BLaER1 (cell line): ENCODE data around the gene NPTXR.

Experiments used
- H3K27ac ChIP-seq: shearing (Covaris generic); formaldehyde crosslinking; 2 replicates; pipeline ENCODE4 v1.8.1; 2022
- H3K27me3 ChIP-seq: shearing (Covaris generic); formaldehyde crosslinking; 2 replicates; pipeline ENCODE4 v1.8.1; 2022
- H3K36me3 ChIP-seq: shearing (Covaris generic); formaldehyde crosslinking; 2 replicates; pipeline ENCODE4 v1.8.1; 2022
- H3K4me1 ChIP-seq: shearing (Covaris generic); formaldehyde crosslinking; 2 replicates; pipeline ENCODE4 v1.8.1; 2022
- H3K4me2 ChIP-seq: shearing (Covaris generic); formaldehyde crosslinking; 2 replicates; pipeline ENCODE4 v1.8.1; 2022
- H3K4me3 ChIP-seq: shearing (Covaris generic); formaldehyde crosslinking; 2 replicates; pipeline ENCODE4 v1.8.1; 2022
- H3K9ac ChIP-seq: shearing (Covaris generic); formaldehyde crosslinking; 2 replicates; pipeline ENCODE4 v1.8.1; 2022
- H3K9me3 ChIP-seq: shearing (Covaris generic); formaldehyde crosslinking; 2 replicates; pipeline ENCODE4 v1.8.1; 2022
- H4K20me1 ChIP-seq: shearing (Covaris generic); formaldehyde crosslinking; 2 replicates; pipeline ENCODE4 v1.8.1; 2022
- Cebpa-rat ChIP-seq: shearing (Covaris generic); IDR thresholded peaks from 2 replicates; pipeline ENCODE4 v1.8.1; 2022

NPTXR gene

DNA sequence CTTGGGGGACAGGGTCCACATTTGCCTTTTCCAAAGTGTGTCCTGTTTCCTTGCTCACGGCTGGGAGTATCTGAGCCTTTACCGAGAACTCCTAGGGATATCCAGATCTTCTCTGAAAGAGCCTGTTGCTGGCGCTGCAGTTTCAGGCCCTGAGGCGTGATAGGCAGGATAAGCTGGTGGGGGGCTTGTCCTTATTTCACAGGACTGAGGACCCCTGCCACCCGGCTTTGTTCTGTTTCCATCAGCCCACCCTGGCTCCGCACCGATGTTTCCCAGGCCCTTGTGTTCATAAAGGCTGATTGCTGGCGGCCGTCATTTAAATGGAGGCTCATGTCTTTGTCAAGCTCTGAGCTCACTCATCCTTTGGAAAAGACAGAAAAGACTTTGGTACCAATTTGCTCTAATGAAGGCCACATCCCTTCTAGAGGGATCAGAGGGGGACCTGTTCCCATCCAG, 9.4 kb upstream of the NPTXR start:
- Histone ChIP-seq H3K27ac (no peak overlapping the region), H3K27me3 (no peaks in the 10 kb centered on the region; the same call in 1 of the 2 replicates), H3K9ac (no peak overlapping the region), H3K4me3 (no peak overlapping the region), H3K9me3 (no peaks in the 10 kb centered on the region), H3K4me2 (no peak overlapping the region), H4K20me1 (no peaks in the 10 kb centered on the region), H3K36me3 (no peaks in the 10 kb centered on the region), H3K4me1 (no peaks in the 10 kb centered on the region)
- no peak for TF ChIP-seq Cebpa-rat

- H3K9ac ChIP-seq: no peak overlapping the region
- no peak overlapping the region for H3K27ac ChIP-seq
- H3K27me3 ChIP-seq: no peaks in the 10 kb centered on the region; the same call in 1 of the 2 replicates
- H3K36me3 ChIP-seq: no peaks in the 10 kb centered on the region
- H3K4me3 ChIP-seq: no peak overlapping the region
- H3K9me3 ChIP-seq: no peaks in the 10 kb centered on the region
- H3K4me2 ChIP-seq: no peak overlapping the region
- TF ChIP-seq Cebpa-rat: no peak
- H3K4me1 ChIP-seq: no peaks in the 10 kb centered on the region
- H4K20me1 ChIP-seq: no peaks in the 10 kb centered on the region
Measured at GRCh38 chr22:38852522-38852921, 8.7 kb upstream of the NPTXR start.

GRCh38 chr22:38850941-38851849, 7.4 kb upstream of the NPTXR start:
- H3K9ac ChIP-seq: no peak overlapping the region
- no peaks in the 10 kb centered on the region for H4K20me1 ChIP-seq
- H3K4me3 ChIP-seq: no peak overlapping the region
- H3K27ac ChIP-seq: no peak overlapping the region
- no peaks in the 10 kb centered on the region for H3K36me3 ChIP-seq
- TF ChIP-seq Cebpa-rat: no peak
- no peaks in the 10 kb centered on the region for H3K9me3 ChIP-seq
- H3K27me3 ChIP-seq: no peaks in the 10 kb centered on the region; the same call in 1 of the 2 replicates
- H3K4me2 ChIP-seq: no peak overlapping the region
- no peaks in the 10 kb centered on the region for H3K4me1 ChIP-seq

- no peak for TF ChIP-seq Cebpa-rat
- no peaks in the 10 kb centered on the region for H4K20me1 ChIP-seq
- H3K4me2 ChIP-seq: no peak overlapping the region
- no peak overlapping the region for H3K27ac ChIP-seq
- H3K9me3 ChIP-seq: no peaks in the 10 kb centered on the region
- H3K9ac ChIP-seq: no peak overlapping the region
- no peaks in the 10 kb centered on the region for H3K4me1 ChIP-seq
- no peak overlapping the region for H3K4me3 ChIP-seq
- H3K27me3 ChIP-seq: no peaks in the 10 kb centered on the region; the same call in 1 of the 2 replicates
- H3K36me3 ChIP-seq: no peaks in the 10 kb centered on the region
Measured at GRCh38 chr22:38850399-38850798, 6.6 kb upstream of the NPTXR start.

GRCh38 chr22:38849811-38850210, 6.0 kb upstream of the NPTXR start:
- H3K4me2 ChIP-seq: no peak overlapping the region
- no peak overlapping the region for H3K4me3 ChIP-seq
- no peak overlapping the region for H3K9ac ChIP-seq
- H3K9me3 ChIP-seq: no peaks in the 10 kb centered on the region
- no peaks in the 10 kb centered on the region for H4K20me1 ChIP-seq
- H3K36me3 ChIP-seq: no peaks in the 10 kb centered on the region
- TF ChIP-seq Cebpa-rat: no peak
- H3K27ac ChIP-seq: no peak overlapping the region
- peaks cover 2% of the 10 kb centered on the region; the same call in 1 of the 2 replicates for H3K4me1 ChIP-seq
- H3K27me3 ChIP-seq: no peaks in the 10 kb centered on the region; the same call in none of the 2 replicates

DNA sequence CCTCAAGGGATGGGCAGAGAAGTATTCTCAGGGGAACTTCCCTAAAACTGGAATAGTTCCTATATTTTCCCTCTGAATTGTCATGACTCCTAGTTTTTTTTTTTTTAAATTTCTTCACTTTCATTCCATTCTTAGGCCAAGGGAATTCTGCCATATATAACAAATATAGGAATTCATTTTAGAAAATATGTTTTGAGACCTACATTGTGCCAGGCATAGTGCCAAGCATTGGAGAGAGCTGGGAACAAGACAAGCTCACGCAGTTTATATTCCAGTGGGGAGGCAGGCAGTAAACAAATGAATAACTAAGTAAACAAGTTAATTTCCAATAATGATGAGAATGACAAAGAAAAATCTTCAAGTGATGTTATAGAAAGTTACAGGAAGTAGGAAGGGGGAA, 2.6 kb upstream of the NPTXR start:
- Histone ChIP-seq H3K27ac (no peak overlapping the region), H3K4me3 (no peak overlapping the region), H3K4me2 (no peak overlapping the region), H3K9me3 (no peaks in the 10 kb centered on the region), H3K9ac (no peak overlapping the region), H4K20me1 (peaks cover 16% of the 10 kb centered on the region), H3K4me1 (peaks cover 27% of the 10 kb centered on the region), H3K27me3 (no peaks in the 10 kb centered on the region; the same call in none of the 2 replicates), H3K36me3 (no peaks in the 10 kb centered on the region)
- no peak for TF ChIP-seq Cebpa-rat

GRCh38 chr22:38845004-38845740, 1.3 kb upstream of the NPTXR start:
- TF ChIP-seq Cebpa-rat: no peak
- Histone ChIP-seq H3K9me3 (no peaks in the 10 kb centered on the region), H3K4me3 (no peak overlapping the region), H4K20me1 (peaks cover 28% of the 10 kb centered on the region), H3K4me1 (peaks cover 34% of the 10 kb centered on the region), H3K27me3 (no peaks in the 10 kb centered on the region; the same call in 1 of the 2 replicates), H3K4me2 (peak overlapping the region; percentile 87; the same call in 1 of the 2 replicates), H3K36me3 (no peaks in the 10 kb centered on the region), H3K27ac (no peak overlapping the region), H3K9ac (no peak overlapping the region)

GRCh38 chr22:38844315-38845003, 631 bp upstream of the NPTXR start:
- H3K27ac ChIP-seq: peak overlapping the region; percentile 71
- peak overlapping the region; percentile 76 for H3K4me3 ChIP-seq
- H3K4me2 ChIP-seq: peak overlapping the region; percentile 87
- H3K36me3 ChIP-seq: no peaks in the 10 kb centered on the region
- no peaks in the 10 kb centered on the region; the same call in 1 of the 2 replicates for H3K27me3 ChIP-seq
- peaks cover 34% of the 10 kb centered on the region for H3K4me1 ChIP-seq
- H4K20me1 ChIP-seq: peaks cover 31% of the 10 kb centered on the region
- H3K9ac ChIP-seq: peak overlapping the region; percentile 79
- TF ChIP-seq Cebpa-rat: no peak
- H3K9me3 ChIP-seq: no peaks in the 10 kb centered on the region

GRCh38 chr22:38843201-38843656, 599 bp downstream of the NPTXR start:
- Histone ChIP-seq H3K4me2 (peak overlapping the region; percentile 87), H4K20me1 (peaks cover 31% of the 10 kb centered on the region), H3K27me3 (no peaks in the 10 kb centered on the region; the same call in 1 of the 2 replicates)

More at GRCh38 chr22:38843201-38843656, 599 bp downstream of the NPTXR start:
- peak overlapping the region; percentile 79 for H3K9ac ChIP-seq
- peak overlapping the region; percentile 76 for H3K4me3 ChIP-seq
- peaks cover 34% of the 10 kb centered on the region for H3K4me1 ChIP-seq
- TF ChIP-seq Cebpa-rat: no peak
- H3K36me3 ChIP-seq: no peaks in the 10 kb centered on the region
- no peaks in the 10 kb centered on the region for H3K9me3 ChIP-seq
- H3K27ac ChIP-seq: peak overlapping the region; percentile 71
